ENCODE results near the gene ATP6V0E2.

ATP6V0E2 gene

GRCh38 chr7:149839933-149840332 lies 33.8 kb upstream of the ATP6V0E2 start:
- no peak for TF ChIP-seq CTCF (conservative IDR thresholded peaks at IDR 0.05; ENCODE audit: low read depth, low read length)
- no peak for DNase-seq (ENCODE audit: low read depth)
- no peak overlapping the region for H3K4me3 ChIP-seq (ENCODE audit: low read length)

- no peak for DNase-seq (ENCODE audit: low read depth)
- no peak overlapping the region for H3K4me3 ChIP-seq (ENCODE audit: low read length)
- no peak for TF ChIP-seq CTCF (conservative IDR thresholded peaks at IDR 0.05; ENCODE audit: low read depth, low read length)
Measured at GRCh38 chr7:149843566-149843965, 30.2 kb upstream of the ATP6V0E2 start.

DNA sequence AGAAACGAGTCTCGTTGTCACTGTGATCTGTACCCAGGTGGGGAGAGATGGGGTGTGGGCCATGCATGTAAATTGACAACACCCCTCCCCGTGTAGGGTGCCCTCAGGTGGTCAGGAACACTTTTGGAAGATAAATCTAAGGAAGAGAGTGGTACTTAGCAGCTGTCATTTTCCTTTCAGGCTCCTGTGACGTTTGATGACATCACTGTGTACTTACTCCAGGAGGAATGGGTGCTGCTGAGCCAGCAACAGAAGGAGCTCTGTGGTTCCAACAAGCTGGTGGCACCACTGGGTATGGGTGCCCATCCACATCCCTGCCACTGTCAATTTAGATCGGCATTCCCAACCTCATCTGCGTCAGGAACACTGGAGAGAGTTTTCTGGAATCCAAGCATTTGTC lies 29.3 kb upstream of the ATP6V0E2 start:
- no peak overlapping the region for H3K4me3 ChIP-seq (ENCODE audit: low read length)
- TF ChIP-seq CTCF (conservative IDR thresholded peaks at IDR 0.05; ENCODE audit: low read depth, low read length), result no peak
- DNase-seq (ENCODE audit: low read depth), result no peak

DNA sequence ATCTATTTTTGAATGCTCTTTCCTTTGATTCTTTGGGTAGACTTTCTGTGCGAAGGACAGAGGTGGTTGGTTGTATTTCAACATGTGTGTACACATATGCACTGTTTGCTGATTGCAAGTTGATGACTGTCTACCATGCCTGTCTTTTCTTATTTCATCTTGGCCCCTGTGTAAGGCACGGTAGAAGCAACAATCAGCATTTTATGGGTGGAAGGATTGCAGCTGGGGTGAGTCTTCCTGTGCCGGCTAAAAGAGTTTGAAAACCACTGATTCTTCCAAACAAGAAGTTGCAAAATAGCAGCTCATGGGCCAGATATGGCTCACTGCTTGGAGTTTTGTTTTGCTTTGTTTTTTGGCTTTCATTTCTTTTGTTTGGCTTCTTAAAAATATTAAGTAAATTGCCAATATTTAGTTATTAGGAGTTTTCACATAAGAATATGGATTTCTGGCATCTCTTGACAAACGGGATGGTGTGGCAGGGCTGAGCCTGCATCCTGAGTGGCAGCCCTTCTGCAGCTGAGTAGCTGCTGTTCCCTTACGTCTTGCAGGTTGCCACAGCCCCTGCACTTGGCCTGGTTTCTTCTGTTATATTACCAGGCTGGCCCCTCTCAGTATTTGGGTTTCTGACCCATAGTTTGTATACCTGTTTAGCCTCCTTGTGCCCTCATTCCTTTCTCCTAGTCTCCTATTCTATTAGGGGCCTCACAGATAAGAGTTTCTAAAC lies 28.4 kb upstream of the ATP6V0E2 start:
- TF ChIP-seq CTCF (conservative IDR thresholded peaks at IDR 0.05; ENCODE audit: low read depth, low read length), result no peak
- H3K4me3 ChIP-seq (ENCODE audit: low read length), result no peak overlapping the region
- DNase-seq (ENCODE audit: low read depth), result no peak

DNA sequence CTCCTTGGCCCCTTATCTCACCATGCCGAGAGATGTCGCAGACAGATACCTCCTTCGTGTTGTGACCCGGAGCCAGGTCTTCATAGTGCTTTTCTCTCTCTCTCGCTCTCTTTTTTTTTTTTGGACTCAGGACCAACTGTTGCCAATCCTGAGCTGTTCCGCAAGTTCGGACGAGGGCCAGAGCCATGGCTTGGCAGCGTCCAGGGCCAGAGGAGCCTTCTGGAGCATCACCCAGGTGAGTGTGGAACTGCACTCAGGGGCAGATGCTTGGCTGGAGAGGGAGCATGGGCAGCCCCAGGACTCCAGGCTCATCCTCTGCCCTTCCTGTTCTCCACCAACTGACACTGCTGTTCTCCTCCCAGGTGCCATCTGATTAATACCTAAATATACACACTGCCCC lies 27.7 kb upstream of the ATP6V0E2 start:
- no peak overlapping the region for H3K4me3 ChIP-seq (ENCODE audit: low read length)
- no peak for TF ChIP-seq CTCF (conservative IDR thresholded peaks at IDR 0.05; ENCODE audit: low read depth, low read length)
- no peak for DNase-seq (ENCODE audit: low read depth)

- no peak overlapping the region for H3K4me3 ChIP-seq (ENCODE audit: low read length)
- DNase-seq (ENCODE audit: low read depth), result no peak
- no peak for TF ChIP-seq CTCF (conservative IDR thresholded peaks at IDR 0.05; ENCODE audit: low read depth, low read length)
Measured at GRCh38 chr7:149846436-149847046, 27.2 kb upstream of the ATP6V0E2 start.

DNA sequence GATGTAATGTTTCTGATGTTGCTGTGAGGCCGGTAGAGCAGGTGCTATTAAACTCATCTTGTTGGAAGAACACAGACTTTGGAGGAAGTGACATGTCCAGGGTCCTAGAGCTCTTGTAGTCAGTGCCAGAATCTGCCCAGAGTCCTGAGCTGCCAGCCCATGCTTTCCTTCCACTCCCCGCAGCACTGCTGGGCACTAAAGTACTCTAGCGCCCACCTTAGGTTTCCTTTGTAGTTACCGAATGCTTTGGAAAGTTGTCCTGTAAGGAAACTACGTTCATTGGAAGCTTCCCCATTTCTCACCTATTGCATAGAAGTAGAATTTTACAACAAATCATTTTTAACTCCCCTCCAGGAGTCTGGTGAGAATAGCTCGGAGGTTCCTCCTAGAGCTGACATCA lies 24.6 kb upstream of the ATP6V0E2 start:
- DNase-seq (ENCODE audit: low read depth), result no peak
- no peak for TF ChIP-seq CTCF (conservative IDR thresholded peaks at IDR 0.05; ENCODE audit: low read depth, low read length)
- no peak overlapping the region for H3K4me3 ChIP-seq (ENCODE audit: low read length)

Data from retinal pigment epithelial cell (primary cell).